ENCODE measurements around the gene HAX1. TPM values are rescaled to one million over a fixed set of nuclear protein-coding genes. Genes with fewer than 3 reads are reported as not detected.
"Not testable (repeated sequence)": the region's sequence is repeated elsewhere in the genome, so short reads cannot be mapped to it uniquely, and the experiment has no call there.

HAX1 gene
- total RNA-seq, 1 donor from 2014 or later = 86.1 TPM

DNA sequence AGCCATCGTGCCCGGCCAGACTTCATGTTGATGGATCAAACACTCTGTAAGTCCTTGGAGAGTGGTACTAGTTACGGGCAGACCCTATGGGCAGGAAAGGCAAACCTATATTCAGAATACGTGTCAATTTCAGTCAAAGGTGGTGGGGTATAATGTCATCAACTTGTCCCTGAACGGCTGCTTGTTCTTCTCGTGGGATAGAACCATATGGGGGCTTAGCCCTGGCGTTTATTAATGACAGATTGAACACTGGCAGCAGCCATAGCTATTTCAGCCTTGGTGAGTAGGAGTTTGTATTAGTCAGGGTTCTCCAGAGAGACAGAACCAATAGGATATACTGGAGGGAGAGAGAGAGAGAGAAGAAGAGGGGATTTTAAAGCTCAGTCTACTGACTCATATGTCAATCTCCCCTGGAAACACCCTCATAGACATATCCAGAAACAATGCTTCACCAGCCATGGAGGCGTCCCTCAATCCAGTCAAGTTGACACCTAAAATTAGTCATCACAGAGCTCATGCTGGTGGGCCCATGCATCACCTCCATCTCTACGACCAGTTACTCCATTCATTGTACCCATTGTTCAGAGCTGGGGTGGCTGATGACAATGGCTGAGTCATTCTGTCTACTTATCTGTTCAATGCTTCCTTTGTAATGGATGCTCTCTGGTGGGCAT, 32.4 kb downstream of the HAX1 start:
- no peak overlapping the region for H3K4me3 ChIP-seq (ENCODE audit: low read depth, low read length)
- TF ChIP-seq, protein P1, sequence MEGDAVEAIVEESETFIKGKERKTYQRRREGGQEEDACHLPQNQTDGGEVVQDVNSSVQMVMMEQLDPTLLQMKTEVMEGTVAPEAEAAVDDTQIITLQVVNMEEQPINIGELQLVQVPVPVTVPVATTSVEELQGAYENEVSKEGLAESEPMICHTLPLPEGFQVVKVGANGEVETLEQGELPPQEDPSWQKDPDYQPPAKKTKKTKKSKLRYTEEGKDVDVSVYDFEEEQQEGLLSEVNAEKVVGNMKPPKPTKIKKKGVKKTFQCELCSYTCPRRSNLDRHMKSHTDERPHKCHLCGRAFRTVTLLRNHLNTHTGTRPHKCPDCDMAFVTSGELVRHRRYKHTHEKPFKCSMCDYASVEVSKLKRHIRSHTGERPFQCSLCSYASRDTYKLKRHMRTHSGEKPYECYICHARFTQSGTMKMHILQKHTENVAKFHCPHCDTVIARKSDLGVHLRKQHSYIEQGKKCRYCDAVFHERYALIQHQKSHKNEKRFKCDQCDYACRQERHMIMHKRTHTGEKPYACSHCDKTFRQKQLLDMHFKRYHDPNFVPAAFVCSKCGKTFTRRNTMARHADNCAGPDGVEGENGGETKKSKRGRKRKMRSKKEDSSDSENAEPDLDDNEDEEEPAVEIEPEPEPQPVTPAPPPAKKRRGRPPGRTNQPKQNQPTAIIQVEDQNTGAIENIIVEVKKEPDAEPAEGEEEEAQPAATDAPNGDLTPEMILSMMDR (conservative IDR thresholded peaks at IDR 0.05; ENCODE audit: low read depth, low read length) = no peak
- no peak for DNase-seq (ENCODE audit: low read depth)

- H3K4me3 ChIP-seq (ENCODE audit: low read depth, low read length) = no peak overlapping the region
- no peak for DNase-seq (ENCODE audit: low read depth)
- TF ChIP-seq, protein P1 (conservative IDR thresholded peaks at IDR 0.05; ENCODE audit: low read depth, low read length) = no peak
Measured at GRCh38 chr1:154306151-154306550, 33.7 kb downstream of the HAX1 start.

DNA sequence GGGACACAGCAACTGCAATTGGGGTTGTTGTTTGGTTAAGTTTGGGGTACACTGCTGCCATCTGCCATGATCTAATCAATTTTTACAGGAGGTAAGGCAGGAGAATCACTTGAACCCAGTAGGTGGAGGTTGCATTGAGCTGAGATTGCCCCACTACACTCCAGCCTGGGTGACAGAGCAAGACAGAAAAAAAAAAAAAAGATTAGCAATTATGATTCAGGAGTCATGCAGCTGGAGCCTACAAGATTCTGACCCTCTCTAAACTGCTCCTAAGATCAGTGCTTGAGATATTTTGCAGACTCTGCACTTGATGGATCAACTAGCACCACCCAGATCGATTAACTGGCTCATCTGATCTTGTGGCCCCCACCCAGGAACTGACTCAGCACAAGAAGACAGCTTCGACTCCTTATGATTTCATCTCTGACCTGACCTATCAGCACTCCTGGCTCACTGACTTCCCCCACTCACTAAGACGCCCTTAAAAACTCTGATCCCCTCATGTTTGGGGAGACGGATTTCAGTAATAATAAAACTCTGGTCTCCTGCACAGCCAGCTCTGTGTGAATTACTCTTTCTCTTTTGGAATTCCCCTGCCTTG, 35.3 kb downstream of the HAX1 start:
- H3K4me3 ChIP-seq (ENCODE audit: low read depth, low read length); DNase-seq (ENCODE audit: low read depth): not testable (repeated sequence)

DNA sequence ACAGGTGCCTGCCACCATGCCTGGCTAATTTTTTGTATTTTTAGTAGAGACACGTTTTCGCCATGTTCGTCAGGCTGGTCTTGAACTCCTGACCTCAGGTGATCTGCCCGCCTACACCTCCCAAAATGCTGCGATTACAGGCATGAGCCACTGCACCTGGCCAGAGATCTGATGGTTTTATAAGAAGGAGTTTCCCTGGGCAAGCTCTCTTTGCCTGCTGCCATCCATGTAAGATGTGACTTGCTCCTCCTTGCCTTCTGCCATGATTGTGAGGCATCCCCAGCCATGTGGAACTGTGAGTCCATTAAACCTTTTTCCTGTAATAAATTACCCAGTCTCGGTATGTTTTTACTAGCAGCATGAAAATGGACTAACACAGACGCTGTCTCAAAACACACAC, 36.7 kb downstream of the HAX1 start:
- not testable (repeated sequence) for H3K4me3 ChIP-seq (ENCODE audit: low read depth, low read length); DNase-seq (ENCODE audit: low read depth)

GRCh38 chr1:154312229-154313065, 40.0 kb downstream of the HAX1 start:
- H3K4me3 ChIP-seq (ENCODE audit: low read depth, low read length); DNase-seq (ENCODE audit: low read depth): not testable (repeated sequence)

GRCh38 chr1:154313066-154313356, 40.6 kb downstream of the HAX1 start:
- no peak overlapping the region for H3K4me3 ChIP-seq (ENCODE audit: low read depth, low read length)
- no peak for DNase-seq (ENCODE audit: low read depth)
- TF ChIP-seq, protein P1 (conservative IDR thresholded peaks at IDR 0.05; ENCODE audit: low read depth, low read length) = no peak

GRCh38 chr1:154314226-154314625, 41.8 kb downstream of the HAX1 start:
- H3K4me3 ChIP-seq (ENCODE audit: low read depth, low read length); DNase-seq (ENCODE audit: low read depth): not testable (repeated sequence)

DNA sequence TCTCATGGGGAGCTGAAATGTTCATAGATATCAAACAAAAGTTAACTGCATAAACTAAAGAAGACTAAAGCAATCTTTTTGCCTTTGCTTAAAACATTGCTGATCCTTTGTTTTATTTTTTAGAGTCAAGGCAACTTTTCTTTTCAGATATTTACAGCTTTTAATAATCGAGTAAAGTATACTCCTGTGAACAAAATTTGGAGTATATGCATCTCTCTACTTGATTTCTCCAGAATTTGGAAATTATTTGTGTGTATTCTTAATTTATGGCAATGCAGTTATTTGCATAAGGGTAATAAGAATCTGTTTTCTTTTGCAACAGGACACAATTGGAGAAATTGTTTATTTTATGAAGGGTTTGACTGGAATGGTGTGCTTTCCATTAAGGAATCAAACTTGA, 44.3 kb downstream of the HAX1 start:
- DNase-seq (ENCODE audit: low read depth) = no peak
- TF ChIP-seq, protein P1 (conservative IDR thresholded peaks at IDR 0.05; ENCODE audit: low read depth, low read length) = no peak
- H3K4me3 ChIP-seq (ENCODE audit: low read depth, low read length) = no peak overlapping the region

- no peak overlapping the region for H3K4me3 ChIP-seq (ENCODE audit: low read depth, low read length)
- TF ChIP-seq, protein P1 (conservative IDR thresholded peaks at IDR 0.05; ENCODE audit: low read depth, low read length) = no peak
- DNase-seq (ENCODE audit: low read depth) = no peak
Measured at GRCh38 chr1:154318386-154318785, 46.0 kb downstream of the HAX1 start.

Data from epithelial cell of proximal tubule (primary cell).